ENCODE measurements around the gene RAB6B. TPM values are rescaled to one million over a fixed set of nuclear protein-coding genes. Genes with fewer than 3 reads are reported as not detected.

RAB6B gene
- total RNA-seq, result 1 to 10 TPM; 3.3 to 8.3 TPM
- long read RNA-seq, partial matches to known transcripts, result 0 of 1 reads
- long read RNA-seq, other reads (novel, unspliced or antisense), result 1 of 1 reads

DNA sequence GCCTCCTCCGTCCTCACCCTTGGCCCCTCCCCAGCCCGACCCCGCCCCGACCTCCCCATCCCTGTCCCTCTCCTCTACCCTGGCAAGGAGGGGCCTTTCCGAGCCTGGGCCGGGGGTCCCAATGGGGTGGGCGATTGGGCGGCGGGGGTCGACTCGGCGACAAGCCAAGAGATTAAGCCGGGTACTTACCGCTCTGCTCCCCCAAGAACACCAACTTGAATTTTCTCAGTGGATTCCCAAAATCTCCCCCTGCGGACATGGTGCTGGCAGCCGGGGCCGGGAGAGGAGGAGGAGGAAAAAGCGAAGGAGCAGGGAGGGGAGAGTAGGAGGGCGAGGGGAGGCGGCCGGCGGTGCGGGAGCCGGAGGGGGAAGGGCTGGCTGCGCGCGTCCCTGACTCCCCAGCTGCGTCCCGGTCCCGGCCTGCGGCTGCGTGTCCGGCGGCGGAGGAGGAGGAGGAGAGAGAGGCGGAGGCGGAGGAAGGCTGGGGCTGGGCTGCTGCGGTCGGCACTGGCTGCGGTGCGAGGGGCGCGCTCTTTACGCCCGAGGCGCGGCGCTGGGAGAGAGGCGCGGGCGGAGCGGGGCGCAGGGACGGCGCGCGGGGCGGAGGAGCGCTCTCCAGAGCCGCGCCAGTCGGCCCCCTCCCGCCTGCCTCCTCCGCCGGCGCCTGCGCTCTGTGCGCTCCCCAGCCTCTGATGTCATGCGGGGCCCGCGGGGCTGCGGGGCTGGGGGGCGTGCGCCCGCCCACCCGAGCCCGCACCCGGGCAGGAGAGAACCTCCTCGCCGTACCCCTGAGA, at the start of gene RAB6B:
TSS of gene RAB6B (minus strand) at position 675 of the 794 bp plus-strand sequence. CDS start at position 259, 416 bp downstream.
- peak in 1 of 2 donors; percentile 20 for DNase-seq
- ATAC-seq, result peak; percentile 67
- intact Hi-C loops (cut with DNase I, micrococcal nuclease), result no loop called here

DNA sequence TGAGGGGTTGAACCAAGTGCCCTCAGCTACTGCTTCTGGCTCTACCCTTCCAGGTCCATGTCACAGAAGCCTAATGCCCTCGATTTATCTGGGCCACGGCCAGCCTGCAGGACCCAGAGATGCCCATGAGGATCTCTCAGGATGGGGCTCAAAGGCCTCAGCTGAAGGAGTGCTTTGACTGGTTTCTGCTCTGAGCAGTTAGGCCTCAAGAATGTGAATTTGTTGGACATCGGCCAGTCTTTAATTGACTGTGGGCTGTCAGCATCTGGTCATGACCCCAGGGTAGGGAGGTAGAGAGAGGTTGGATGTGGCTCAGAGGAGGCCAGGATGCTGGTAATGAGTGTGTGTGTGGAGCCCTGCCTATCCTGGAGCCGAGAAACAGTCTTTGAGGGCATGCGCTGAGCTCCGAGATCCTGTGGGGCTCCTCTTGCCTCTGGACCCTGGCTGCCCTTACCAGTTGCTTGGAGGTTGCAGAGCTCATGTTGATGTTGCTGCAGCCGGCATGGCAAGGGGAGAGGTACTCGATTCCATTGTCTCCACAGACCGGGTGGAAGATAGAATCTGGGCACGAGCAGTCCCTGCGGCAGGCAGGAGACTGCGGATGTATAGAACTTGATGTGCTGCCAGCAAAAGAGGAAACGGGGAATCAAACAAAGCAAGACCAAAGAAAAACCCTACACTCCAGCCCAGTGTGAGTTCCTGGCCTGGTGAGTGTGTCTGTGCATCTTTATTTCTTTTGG, 49.1 kb upstream of the RAB6B start:
- DNase-seq (no peak), ATAC-seq (no peak)
- intact Hi-C loops (cut with DNase I, micrococcal nuclease), result no loop called here

DNA sequence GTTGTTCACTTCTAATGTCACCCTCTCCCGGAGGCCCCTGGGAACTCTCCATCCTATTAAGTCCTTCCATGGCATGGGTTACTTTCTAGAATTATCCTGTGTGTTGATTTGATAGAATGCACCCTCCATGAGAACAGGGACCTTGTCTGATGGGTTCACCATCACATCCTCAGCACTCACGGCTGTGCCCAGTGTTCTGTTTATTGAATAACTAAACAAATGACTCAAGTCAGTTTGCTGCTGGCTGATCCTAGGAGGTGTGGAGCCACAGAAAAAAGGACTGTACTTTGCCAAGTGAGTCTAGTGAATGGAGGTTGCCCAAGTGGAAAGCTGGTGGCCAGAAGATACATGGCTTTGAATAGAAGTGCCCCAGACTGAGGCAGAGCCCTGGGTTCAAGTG, 48.5 kb upstream of the RAB6B start:
- ATAC-seq, result peak; percentile 8
- no peak for DNase-seq
- intact Hi-C loops (cut with DNase I, micrococcal nuclease), result no loop called here

DNA sequence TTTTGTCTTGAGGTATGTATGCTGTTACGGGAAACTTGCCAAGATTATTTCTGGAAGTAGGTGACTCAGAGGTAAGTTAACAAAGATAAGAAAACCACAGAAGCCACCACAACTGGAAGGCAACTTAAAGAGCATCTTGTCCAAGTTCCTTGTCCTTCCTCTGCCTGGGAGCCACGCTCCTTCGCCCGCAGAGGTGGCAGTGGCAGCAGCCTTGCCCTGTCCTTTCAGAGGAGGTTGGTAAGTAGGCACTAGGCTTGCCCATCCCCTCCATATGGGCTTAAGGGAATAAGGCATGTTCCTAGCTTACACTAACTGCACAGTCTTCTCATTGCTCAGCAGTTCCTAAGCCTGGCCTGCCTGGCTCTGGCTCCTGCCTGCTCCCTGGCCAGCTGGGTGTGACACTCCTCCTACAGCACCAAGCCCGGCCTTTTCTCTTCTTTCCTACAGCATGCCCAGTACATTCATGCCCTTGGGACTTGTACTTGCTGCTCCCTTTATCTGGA, 48.0 kb upstream of the RAB6B start:
- DNase-seq (peak in 1 of 2 donors; percentile 23), ATAC-seq (peak; percentile 78)
- intact Hi-C loops (cut with DNase I, micrococcal nuclease), result no loop called here

DNA sequence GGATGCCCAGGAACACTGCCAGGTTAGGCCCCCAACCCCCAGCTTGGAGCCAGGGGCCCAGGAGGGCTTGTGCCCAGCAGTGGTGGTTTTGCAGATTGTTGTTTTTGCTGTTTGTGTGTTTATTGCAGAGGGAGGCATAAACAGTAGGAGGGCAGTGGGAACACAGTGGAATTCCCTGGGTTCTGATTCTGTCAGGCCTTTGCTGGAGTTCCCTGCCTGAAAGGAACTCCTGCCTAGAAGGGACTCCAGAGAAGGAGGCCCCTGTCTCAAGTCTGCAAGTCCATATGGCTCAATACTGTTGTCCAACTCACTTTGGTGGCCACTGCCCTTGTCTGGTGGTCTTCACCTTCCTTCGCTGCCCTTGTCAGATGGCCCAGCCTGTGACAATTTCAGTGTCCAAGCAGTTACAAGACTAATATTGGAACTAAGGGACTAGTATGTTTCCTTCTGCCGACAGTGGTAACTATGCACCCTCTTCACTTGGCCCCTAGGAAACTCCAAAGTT, 47.4 kb upstream of the RAB6B start:
- DNase-seq, result no peak
- intact Hi-C loops (cut with DNase I, micrococcal nuclease), result no loop called here
- ATAC-seq, result no peak

DNA sequence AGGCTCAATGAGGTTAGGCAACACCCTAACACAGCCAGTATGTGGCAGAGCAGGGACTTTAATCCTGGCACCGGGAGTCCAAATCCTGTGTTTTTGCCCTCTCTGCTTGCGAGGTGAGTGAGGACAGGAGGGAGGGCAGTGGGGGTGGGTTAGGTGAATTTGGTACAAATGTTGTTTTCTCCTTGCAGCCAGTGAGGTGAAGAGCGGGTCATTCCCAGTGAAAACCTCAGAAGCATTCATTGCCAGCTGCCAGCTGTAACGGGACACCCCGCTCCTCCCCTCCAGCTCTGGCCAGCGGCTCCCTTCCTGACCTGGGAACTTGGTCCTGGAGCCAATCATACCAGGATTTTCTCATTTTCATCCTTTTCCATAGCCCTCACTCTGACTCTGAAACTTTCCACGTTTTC, 45.7 kb upstream of the RAB6B start:
- ATAC-seq, result no peak
- no peak for DNase-seq
- intact Hi-C loops (cut with DNase I, micrococcal nuclease), result no loop called here

DNA sequence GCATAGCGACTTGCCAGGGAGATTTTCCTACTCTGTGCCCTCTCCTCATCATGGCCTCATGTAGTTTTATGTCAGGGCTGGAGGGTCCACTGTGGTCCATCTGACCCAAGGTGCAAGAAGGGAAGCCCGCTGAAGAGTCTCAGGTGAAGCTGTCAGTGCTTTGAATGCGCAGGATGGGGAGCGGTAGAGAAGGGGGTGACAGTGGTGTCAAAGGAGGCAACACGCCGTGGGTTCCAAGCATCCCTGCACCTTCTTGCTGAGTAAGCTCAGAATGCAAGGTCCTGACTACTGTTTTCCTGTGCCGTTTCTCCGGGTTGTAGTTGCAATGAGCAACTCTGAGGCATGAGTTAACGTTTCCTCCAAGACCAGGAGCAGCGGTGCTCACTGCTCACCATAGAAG, 44.9 kb upstream of the RAB6B start:
- DNase-seq, result no peak
- no peak for ATAC-seq
- intact Hi-C loops (cut with DNase I, micrococcal nuclease), result no loop called here

DNA sequence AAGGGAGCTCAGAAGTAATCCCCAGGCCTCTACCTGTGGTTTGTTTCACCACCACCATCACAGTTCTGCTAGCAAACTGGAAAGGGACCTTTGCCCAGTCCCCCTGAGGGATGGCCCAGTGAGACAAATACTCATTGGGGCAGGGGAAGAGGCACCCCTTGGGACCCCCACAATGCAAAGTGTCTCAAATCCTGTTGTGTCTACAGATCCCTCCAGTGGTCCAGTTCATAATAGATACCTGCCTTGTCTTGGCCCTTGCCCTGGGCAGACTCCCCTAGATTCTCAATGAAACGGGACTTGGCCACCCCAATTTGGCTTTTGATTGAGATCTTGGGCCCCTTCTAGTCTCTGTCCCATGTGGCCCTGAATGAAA, 43.8 kb upstream of the RAB6B start:
- DNase-seq (no peak), ATAC-seq (no peak)
- intact Hi-C loops (cut with DNase I, micrococcal nuclease), result no loop called here

DNA sequence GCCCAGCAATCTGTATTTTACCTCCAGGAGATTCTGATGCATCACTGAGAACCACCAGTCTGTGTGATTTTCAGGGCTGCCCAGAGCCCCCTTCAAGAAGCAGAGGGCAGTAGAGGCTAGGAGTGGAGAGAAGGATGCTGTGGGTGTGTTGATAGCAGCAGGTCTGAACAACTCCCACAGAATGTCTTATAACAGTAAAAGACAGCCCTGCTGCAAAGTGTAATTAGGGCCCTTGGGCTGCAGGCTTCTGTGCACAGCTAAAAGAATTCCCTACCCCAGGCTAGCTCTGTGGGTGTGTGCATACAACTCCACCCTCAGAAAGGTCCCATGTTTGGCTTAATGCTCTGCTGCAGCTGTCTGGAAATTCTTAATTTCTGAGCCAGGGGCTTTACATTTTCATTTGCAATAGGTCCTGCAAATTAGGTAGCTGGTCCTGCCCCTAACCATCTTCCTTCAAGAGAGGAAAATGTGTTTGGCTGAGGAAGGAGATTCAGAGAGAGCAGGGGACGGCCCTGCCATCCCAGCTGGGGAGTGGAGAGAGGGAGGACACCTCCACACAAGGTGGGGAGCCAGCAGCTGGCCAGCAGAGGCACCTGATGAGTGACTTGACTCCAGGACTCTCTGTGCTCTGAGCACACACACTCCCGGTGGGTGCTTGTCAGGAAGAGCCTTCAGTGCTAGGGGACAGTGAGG, 43.2 kb upstream of the RAB6B start:
- ATAC-seq (no peak), DNase-seq (no peak)
- intact Hi-C loops (cut with DNase I, micrococcal nuclease), result no loop called here

DNA sequence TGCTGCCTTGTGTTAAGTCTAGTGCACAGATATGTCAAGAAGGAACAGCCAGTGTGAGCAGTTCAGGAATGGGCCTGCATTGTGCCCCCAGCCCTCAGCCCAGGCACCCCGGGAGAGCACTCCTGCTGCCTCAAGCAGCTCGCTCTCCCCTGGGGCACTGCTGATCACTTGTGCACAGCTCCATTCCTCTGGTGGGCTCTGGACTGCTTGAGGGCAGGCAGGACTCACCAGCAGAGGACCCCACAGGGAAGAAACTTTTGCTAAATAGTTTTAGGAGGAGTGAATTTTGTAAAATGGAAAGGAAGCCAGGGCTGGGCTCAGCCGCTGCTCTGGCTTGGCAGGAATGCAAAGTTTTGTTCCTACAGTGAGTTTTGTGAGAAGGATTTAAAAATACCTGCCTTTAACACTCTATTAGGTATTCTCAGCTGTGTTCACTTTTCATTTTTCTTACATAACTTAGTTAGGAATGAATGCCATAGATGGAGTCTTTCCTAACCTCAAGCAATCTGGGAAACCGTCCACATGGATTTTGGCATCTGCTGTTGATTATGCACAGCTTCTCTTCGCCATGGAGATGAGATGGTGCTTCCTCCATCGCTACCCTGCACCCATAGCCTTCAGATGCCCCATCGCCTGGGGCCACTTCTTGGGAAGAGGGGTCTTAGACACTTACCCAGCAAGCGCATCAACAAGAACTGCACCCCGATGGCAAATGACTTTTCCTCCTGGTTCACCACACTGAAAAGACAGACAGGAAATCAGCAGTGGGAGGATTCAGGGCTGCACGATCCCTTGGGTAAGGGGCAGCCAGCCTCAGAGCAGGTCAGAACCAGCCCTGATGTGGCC, 42.3 kb upstream of the RAB6B start:
- intact Hi-C loops (cut with DNase I, micrococcal nuclease), result no loop called here
- no peak for DNase-seq
- no peak for ATAC-seq

DNA sequence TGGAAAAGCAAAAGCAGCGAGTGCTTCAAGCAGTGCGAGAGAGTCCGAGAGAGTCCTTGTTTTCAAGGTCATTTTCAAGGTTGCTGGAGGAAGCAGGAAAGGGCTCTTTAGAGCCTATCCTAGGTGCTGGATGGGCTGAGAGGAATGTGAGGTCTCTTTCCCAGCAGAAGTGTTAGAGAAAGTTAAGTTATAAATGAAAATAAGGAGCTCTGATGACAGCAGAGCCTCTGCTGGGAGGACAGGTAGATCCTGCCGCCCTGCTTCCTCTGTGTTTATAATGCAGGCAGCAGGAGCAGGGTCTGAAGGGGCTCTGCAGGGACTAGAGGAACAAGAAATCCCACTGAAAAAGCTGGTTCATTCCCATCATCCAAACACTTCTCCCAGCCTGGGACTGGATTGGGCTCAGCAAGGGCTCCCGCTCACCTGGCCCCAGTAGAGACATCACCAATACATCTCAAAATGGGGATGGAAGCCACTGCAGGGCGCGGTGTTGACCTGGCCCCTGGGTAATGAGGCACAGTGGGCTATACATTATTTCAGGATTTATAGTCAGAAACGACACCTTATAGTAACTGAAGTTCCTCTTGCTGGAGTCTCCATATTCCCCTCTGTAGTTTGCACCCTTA, 41.5 kb upstream of the RAB6B start:
- intact Hi-C loops (cut with DNase I, micrococcal nuclease), result no loop called here
- DNase-seq, result no peak
- ATAC-seq, result no peak

DNA sequence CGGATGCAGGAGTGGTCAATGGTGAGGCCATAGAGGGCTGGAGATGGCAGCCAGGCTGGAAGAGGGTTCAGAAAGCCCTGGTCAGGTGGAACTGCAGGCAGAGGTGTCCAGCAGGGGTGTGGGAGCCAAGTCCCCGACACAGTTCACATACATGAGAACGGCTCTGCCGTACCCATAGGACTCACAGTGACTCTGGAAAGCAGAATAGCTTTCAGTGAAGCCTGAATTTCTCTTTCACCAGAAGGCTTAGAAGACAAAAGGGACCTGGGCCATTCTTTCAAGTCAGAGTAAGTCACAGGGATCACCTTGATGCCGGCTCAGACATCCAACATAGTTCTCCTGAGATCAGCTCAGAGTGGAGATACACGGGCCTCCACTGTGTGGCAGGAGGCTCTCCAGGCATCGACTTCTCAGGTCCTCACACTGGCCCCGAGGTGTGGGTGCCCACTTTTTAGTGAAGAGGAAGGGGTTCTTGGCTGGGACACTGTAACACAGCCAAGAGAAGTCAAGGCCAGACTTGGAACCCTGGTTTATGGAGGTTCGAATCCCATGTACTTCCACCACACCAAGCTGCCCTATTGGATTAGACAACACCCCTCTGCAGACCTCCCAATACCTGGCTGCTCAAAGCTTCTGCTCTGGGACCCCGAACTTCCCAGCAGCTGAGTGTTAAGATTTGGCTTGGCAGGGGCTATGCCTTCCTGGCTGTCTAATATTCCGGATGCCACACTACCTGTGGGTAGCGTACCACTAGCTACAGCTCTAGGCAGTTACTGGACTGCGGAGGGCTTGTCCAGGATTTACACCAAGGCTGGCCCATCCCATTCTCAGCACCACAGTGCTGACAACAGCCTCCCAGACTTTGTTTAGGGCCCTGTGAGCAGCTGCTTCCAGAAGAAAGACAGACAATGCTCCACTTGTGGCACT, 40.4 kb upstream of the RAB6B start:
- intact Hi-C loops (cut with DNase I, micrococcal nuclease), result no loop called here
- ATAC-seq, result no peak
- no peak for DNase-seq

DNA sequence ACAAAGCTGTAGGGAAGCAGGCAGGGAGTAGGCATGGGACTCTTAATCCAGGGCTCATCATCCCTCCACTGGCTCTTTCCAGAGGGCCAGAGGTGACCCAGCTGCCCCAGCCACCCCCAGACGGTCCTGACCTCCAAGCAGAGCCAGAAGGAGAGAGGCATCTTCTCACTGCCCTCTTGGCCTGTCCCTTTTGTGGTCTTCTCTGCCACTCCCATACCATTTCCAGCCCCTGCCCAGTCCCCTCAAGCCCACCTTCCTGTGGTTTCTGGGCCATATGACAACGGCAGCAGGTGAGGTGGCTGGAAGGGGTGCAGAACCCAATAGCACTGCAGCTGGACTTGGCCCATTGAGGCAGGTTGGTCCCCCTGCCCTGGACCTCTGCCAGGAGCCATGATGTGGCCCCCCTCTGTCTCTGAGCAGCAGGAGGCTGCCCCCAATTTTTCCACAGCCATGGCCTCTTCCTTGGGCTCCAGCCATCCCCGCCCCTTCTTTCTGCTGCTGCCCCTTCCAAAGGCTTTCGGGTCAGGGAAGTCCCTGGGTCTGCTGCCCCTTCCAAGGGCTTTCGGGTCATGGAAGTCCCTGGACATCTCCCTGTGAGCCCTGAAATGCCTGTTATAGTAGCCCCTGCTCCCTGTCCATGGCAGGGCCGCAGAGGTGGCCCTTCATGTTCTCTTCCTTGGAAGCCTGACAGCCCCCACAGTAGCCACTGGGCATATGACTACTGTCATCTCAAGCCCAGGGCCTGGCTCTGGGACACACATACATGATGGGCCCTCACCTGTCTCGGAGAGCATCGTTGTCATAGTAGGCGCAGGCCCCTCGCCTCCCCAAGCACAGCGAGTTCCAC, 39.5 kb upstream of the RAB6B start:
- no peak for DNase-seq
- intact Hi-C loops (cut with DNase I, micrococcal nuclease), result loop anchor here in 1 of 2 donors (5.0 kb wide), 1 partner anchor 362 kb away; no protein-coding TSS in a partner anchor
- no peak for ATAC-seq

DNA sequence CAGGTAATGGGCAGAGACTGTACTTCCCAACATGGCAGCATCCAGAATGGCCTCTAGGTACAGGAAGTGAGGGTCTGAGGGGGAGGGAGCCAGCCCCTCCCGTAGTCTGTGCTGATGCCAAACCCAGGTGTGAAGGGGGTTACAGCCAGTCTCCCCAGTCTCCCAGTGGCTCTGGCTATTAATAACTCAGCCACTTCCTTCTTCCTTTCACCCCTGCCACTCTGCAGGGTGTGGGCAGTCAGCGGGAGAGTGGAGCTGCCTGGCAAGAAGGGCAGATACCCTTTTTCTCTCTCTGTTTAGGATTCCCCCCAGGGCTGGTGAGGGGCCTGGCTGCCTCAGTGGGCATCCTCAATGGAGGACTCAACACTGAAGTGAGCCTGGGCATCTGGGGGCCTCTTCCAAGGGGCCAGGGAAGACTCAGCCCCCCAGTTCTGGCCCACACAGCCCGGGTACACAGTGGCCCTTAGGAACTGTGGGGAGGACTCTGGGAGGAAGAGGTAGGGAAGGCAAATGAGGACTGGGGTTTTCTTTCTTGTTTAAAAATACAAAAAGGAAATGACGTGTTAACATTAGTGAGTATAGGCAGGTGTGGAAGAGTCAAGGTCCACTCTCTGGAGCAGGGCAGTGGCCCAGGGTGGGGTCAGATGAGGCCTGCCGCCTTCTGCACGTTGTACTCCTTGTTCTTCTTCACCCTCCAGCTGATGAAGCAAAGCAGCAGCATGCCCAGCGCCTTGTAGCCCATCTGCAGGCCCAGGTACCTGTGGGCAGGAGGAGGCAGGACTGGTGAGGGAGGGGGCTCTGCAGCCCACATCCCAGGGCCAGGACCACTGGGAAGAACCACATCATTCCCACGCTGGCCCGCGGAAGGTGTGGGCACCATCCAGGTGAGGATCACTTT, 38.6 kb upstream of the RAB6B start:
- intact Hi-C loops (cut with DNase I, micrococcal nuclease), result loop anchor here in 1 of 2 donors (5.0 kb wide), 1 partner anchor 363 kb away; no protein-coding TSS in a partner anchor
- ATAC-seq (peak; percentile 94), DNase-seq (peak; percentile 66 to 72)
